HEK293 (cell line): ENCODE results near the gene MATN1.

Source experiments
- GLI4 ChIP-seq: fragments of 450-650 bp; formaldehyde crosslinking; IDR thresholded peaks from 2 replicates; pipeline ENCODE4 v1.5.1; 2016; ENCODE audit warnings: missing biosample characterization, missing genetic modification characterization
- GLIS2 ChIP-seq: fragments of 450-650 bp; formaldehyde crosslinking; IDR thresholded peaks from 2 replicates; pipeline ENCODE4 v1.5.1; 2016; ENCODE audit warnings: missing biosample characterization, missing genetic modification characterization
- IKZF3 ChIP-seq: fragments of 450-650 bp; IDR thresholded peaks from 2 replicates; pipeline ENCODE4 v1.5.0; 2018; ENCODE audit warnings: missing biosample characterization, mild to moderate bottlenecking, missing genetic modification characterization, moderate library complexity
- OSR2 ChIP-seq: fragments of 450-650 bp; formaldehyde crosslinking; IDR thresholded peaks from 2 replicates; pipeline ENCODE4 v1.5.1; 2016; ENCODE audit warnings: missing biosample characterization, missing genetic modification characterization
- REPIN1 ChIP-seq: fragments of 450-650 bp; formaldehyde crosslinking; IDR thresholded peaks from 2 replicates; pipeline ENCODE4 v1.5.1; 2017; ENCODE audit warnings: missing biosample characterization, missing genetic modification characterization, low read depth
- SCRT2 ChIP-seq: fragments of 450-650 bp; formaldehyde crosslinking; IDR thresholded peaks from 2 replicates; pipeline ENCODE4 v1.5.1; 2016; ENCODE audit warnings: missing biosample characterization, missing genetic modification characterization
- ZBTB8A ChIP-seq: fragments of 450-650 bp; formaldehyde crosslinking; IDR thresholded peaks from 2 replicates; pipeline ENCODE4 v1.5.1; 2016; ENCODE audit warnings: missing biosample characterization, missing genetic modification characterization
- ZFP41 ChIP-seq: fragments of 450-650 bp; formaldehyde crosslinking; IDR thresholded peaks from 2 replicates; pipeline ENCODE4 v1.5.1; 2016; ENCODE audit warnings: missing biosample characterization, missing genetic modification characterization, borderline replicate concordance
- ZIC2 ChIP-seq: fragments of 450-650 bp; formaldehyde crosslinking; IDR thresholded peaks from 2 replicates; pipeline ENCODE4 v1.5.1; 2016; ENCODE audit warnings: missing biosample characterization, missing genetic modification characterization
- ZNF112 ChIP-seq: fragments of 450-650 bp; formaldehyde crosslinking; IDR thresholded peaks from 2 replicates; pipeline ENCODE4 v1.5.0; 2017; ENCODE audit warnings: missing biosample characterization, missing genetic modification characterization
- ZNF114 ChIP-seq: fragments of 450-650 bp; formaldehyde crosslinking; IDR thresholded peaks from 2 replicates; pipeline ENCODE4 v1.5.0; 2017; ENCODE audit warnings: missing biosample characterization, missing genetic modification characterization
- ZNF146 ChIP-seq: fragments of 450-650 bp; formaldehyde crosslinking; IDR thresholded peaks from 2 replicates; pipeline ENCODE4 v1.5.1; 2016; ENCODE audit warnings: missing biosample characterization, missing genetic modification characterization
- ZNF148 ChIP-seq: fragments of 450-650 bp; formaldehyde crosslinking; IDR thresholded peaks from 2 replicates; pipeline ENCODE4 v1.5.0; 2017; ENCODE audit warnings: missing biosample characterization, missing genetic modification characterization, borderline replicate concordance
- ZNF2 ChIP-seq: fragments of 450-650 bp; formaldehyde crosslinking; IDR thresholded peaks from 2 replicates; pipeline ENCODE4 v1.5.1; 2016; ENCODE audit warnings: missing biosample characterization, missing genetic modification characterization
- ZNF221 ChIP-seq: fragments of 450-650 bp; formaldehyde crosslinking; IDR thresholded peaks from 2 replicates; pipeline ENCODE4 v1.5.1; 2017; ENCODE audit warnings: missing biosample characterization, missing genetic modification characterization, borderline replicate concordance
- ZNF37A ChIP-seq: fragments of 450-650 bp; IDR thresholded peaks from 2 replicates; pipeline ENCODE4 v1.5.1; 2018; ENCODE audit warnings: missing biosample characterization, missing genetic modification characterization
- ZNF398 ChIP-seq: fragments of 450-650 bp; formaldehyde crosslinking; IDR thresholded peaks from 2 replicates; pipeline ENCODE4 v1.5.1; 2017; ENCODE audit warnings: missing biosample characterization, missing genetic modification characterization
- ZNF404 ChIP-seq: fragments of 450-650 bp; formaldehyde crosslinking; IDR thresholded peaks from 2 replicates; pipeline ENCODE4 v1.5.1; 2017; ENCODE audit warnings: missing biosample characterization, missing genetic modification characterization
- ZNF433 ChIP-seq: fragments of 450-650 bp; formaldehyde crosslinking; IDR thresholded peaks from 2 replicates; pipeline ENCODE4 v1.5.1; 2016; ENCODE audit warnings: missing biosample characterization, missing genetic modification characterization, low read depth
- ZNF530 ChIP-seq: fragments of 450-650 bp; formaldehyde crosslinking; IDR thresholded peaks from 2 replicates; pipeline ENCODE4 v1.5.1; 2016; ENCODE audit warnings: low read depth, missing biosample characterization, missing genetic modification characterization
- ZNF544 ChIP-seq: fragments of 450-650 bp; formaldehyde crosslinking; IDR thresholded peaks from 2 replicates; pipeline ENCODE4 v1.5.0; 2017; ENCODE audit warnings: missing biosample characterization, missing genetic modification characterization
- ZNF585B ChIP-seq: fragments of 450-650 bp; formaldehyde crosslinking; IDR thresholded peaks from 2 replicates; pipeline ENCODE4 v1.5.1; 2016; ENCODE audit warnings: missing biosample characterization, missing genetic modification characterization
- ZNF621 ChIP-seq: fragments of 450-650 bp; formaldehyde crosslinking; IDR thresholded peaks from 2 replicates; pipeline ENCODE4 v1.5.1; 2017; ENCODE audit warnings: missing biosample characterization, missing genetic modification characterization
- ZNF624 ChIP-seq: fragments of 450-650 bp; formaldehyde crosslinking; IDR thresholded peaks from 2 replicates; pipeline ENCODE4 v1.5.1; 2017; ENCODE audit warnings: missing biosample characterization, missing genetic modification characterization
- ZNF626 ChIP-seq: fragments of 450-650 bp; sonication (Bioruptor Pico); formaldehyde crosslinking; IDR thresholded peaks from 2 replicates; pipeline ENCODE4 v1.5.1; 2018; ENCODE audit warnings: missing biosample characterization, missing genetic modification characterization, inconsistent platforms
- ZNF658 ChIP-seq: fragments of 450-650 bp; formaldehyde crosslinking; IDR thresholded peaks from 2 replicates; pipeline ENCODE4; 2016; ENCODE audit warnings: missing biosample characterization, missing genetic modification characterization
- ZNF76 ChIP-seq: fragments of 450-650 bp; formaldehyde crosslinking; IDR thresholded peaks from 2 replicates; pipeline ENCODE4; 2016; ENCODE audit warnings: low read depth, missing biosample characterization, missing genetic modification characterization, borderline replicate concordance
- ZSCAN16 ChIP-seq: fragments of 450-650 bp; formaldehyde crosslinking; IDR thresholded peaks from 2 replicates; pipeline ENCODE4 v1.5.1; 2016; ENCODE audit warnings: missing biosample characterization, missing genetic modification characterization
- TF ChIP-seq, protein P1 (sequence below): fragments of 450-650 bp; formaldehyde crosslinking; IDR thresholded peaks from 2 replicates; pipeline ENCODE4 v1.5.1; 2016; ENCODE audit warnings: missing biosample characterization, missing genetic modification characterization
- TF ChIP-seq, protein P2 (sequence below): fragments of 450-650 bp; formaldehyde crosslinking; optimal IDR thresholded peaks from 2 replicates; pipeline ENCODE3; 2016; ENCODE audit warnings: missing biosample characterization, mild to moderate bottlenecking, missing genetic modification characterization

MATN1 gene

DNA sequence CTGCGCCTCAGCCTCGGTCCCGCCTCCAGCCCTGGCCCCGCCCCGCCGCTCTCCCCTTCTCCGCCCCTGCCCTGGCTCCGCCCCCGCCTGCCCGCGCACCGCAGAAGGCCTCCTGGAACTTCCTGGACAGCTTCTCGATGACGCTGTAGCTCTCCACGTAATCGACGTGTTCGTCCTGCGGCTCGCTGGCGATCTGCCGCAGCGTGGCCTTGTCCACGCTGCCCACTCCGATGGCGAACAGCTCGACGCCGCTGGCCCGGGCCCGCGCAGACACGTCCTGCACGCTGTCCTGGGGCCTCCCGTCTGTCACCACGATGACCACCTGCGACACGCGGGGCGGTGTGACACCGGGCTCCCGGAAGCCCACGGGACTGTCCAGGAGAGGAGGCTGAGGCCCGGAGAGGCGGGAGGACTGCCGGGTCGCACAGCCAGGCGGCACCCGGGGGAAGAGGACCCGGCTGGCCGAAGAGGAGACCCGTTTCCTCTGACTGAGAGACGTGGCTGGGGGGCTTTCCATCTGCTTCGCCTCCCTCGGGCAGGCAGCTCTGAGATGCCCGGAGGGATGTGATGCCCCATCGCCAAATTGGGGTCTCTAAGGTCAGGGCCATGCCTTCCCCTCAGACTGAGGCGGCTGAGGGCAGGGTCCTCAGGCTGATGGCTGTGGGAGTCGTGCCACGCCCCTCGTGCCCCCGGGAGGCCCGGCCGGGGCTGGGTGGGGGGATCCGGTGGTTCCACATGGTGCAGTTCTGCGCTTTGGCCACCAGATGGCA is 4.6 kb downstream of the MATN1 start (continued):
- TF ChIP-seq, protein P1, sequence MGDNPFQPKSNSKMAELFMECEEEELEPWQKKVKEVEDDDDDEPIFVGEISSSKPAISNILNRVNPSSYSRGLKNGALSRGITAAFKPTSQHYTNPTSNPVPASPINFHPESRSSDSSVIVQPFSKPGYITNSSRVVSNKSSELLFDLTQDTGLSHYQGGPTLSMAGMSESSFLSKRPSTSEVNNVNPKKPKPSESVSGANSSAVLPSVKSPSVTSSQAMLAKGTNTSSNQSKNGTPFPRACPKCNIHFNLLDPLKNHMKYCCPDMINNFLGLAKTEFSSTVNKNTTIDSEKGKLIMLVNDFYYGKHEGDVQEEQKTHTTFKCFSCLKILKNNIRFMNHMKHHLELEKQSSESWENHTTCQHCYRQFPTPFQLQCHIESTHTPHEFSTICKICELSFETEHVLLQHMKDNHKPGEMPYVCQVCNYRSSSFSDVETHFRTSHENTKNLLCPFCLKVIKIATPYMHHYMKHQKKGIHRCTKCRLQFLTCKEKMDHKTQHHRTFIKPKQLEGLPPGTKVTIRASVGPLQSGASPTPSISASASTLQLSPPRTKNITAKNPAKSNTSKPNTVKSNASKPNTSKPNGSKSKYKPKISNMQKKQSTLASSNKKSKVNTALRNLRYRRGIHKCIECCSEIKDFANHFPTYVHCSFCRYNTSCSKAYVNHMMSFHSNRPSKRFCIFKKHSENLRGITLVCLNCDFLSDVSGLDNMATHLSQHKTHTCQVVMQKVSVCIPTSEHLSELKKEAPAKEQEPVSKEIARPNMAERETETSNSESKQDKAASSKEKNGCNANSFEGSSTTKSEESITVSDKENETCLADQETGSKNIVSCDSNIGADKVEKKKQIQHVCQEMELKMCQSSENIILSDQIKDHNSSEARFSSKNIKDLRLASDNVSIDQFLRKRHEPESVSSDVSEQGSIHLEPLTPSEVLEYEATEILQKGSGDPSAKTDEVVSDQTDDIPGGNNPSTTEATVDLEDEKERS (tag by site-specific recombination) = no peak
- no peak for TF ChIP-seq ZNF146 (tag by site-specific recombination)
- no peak for TF ChIP-seq ZNF148 (tag by site-specific recombination)
- TF ChIP-seq ZNF433 = no peak
- TF ChIP-seq ZNF114 (tag by site-specific recombination) = no peak
- no peak for TF ChIP-seq ZNF37A (tag by site-specific recombination)
- peak; percentile 66; the same call in 1 of the 2 replicates for TF ChIP-seq GLI4 (tag by site-specific recombination)
- no peak for TF ChIP-seq ZNF621 (tag by site-specific recombination)
- no peak for TF ChIP-seq ZNF221 (tag by site-specific recombination)
- TF ChIP-seq ZNF76 (tag by site-specific recombination) = peak; percentile 63; the same call in 1 of the 2 replicates
- TF ChIP-seq ZNF530 (tag by site-specific recombination) = no peak
- TF ChIP-seq ZSCAN16 (tag by site-specific recombination) = no peak
- peak; percentile 37; the same call in 1 of the 2 replicates for TF ChIP-seq ZIC2 (tag by site-specific recombination)
- no peak for TF ChIP-seq ZNF585B (tag by site-specific recombination)
- TF ChIP-seq, protein P2, sequence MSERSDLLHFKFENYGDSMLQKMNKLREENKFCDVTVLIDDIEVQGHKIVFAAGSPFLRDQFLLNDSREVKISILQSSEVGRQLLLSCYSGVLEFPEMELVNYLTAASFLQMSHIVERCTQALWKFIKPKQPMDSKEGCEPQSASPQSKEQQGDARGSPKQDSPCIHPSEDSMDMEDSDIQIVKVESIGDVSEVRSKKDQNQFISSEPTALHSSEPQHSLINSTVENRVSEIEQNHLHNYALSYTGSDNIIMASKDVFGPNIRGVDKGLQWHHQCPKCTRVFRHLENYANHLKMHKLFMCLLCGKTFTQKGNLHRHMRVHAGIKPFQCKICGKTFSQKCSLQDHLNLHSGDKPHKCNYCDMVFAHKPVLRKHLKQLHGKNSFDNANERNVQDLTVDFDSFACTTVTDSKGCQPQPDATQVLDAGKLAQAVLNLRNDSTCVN (tag by site-specific recombination) = peak; percentile 66
- TF ChIP-seq ZFP41 = no peak
- no peak for TF ChIP-seq ZNF544 (tag by site-specific recombination)
- no peak for TF ChIP-seq ZNF112 (tag by site-specific recombination)
- no peak for TF ChIP-seq ZNF624 (tag by site-specific recombination)
- no peak; the same call in none of the 2 replicates for TF ChIP-seq OSR2 (tag by site-specific recombination)
- TF ChIP-seq SCRT2 (tag by site-specific recombination) = peak; percentile 36; the same call in 1 of the 2 replicates
- peak; percentile 63; the same call in 1 of the 2 replicates for TF ChIP-seq ZNF2 (tag by site-specific recombination)
- peak; percentile 98 for TF ChIP-seq GLIS2 (tag by site-specific recombination)
- TF ChIP-seq ZNF658 = no peak
- TF ChIP-seq IKZF3 (tag by site-specific recombination) = no peak
- peak; percentile 46; the same call in 1 of the 2 replicates for TF ChIP-seq ZBTB8A (tag by site-specific recombination)
- TF ChIP-seq ZNF404 (tag by site-specific recombination) = no peak
- TF ChIP-seq ZNF626 (tag by site-specific recombination) = no peak
- TF ChIP-seq ZNF398 = peak; percentile 37
- no peak for TF ChIP-seq REPIN1 (tag by site-specific recombination)
